PC-9 (cell line): ENCODE data around the gene GOLGA8H.
"Not testable (repeated sequence)": the region's sequence is repeated elsewhere in the genome, so short reads cannot be mapped to it uniquely, and the experiment has no call there.

Source experiments
- CTCF ChIP-seq: fragments of 200-600 bp; sonication (generic); conservative IDR thresholded peaks from 2 replicates; pipeline ENCODE4 v1.6.1; 2017; ENCODE audit warnings: mixed run types, antibody characterized with exemption, mild to moderate bottlenecking, moderate library complexity
- EZH2 ChIP-seq: fragments of 200-600 bp; sonication (generic); IDR thresholded peaks from 2 replicates; pipeline ENCODE4 v1.8.0; 2017; ENCODE audit warnings: antibody characterized with exemption, low read depth

GRCh38 chr15:30625436-30626193 is 21.8 kb downstream of the GOLGA8H start, which contains the start of gene ARHGAP11B:
- TF ChIP-seq CTCF, EZH2: not testable (repeated sequence)
